Caki2 (cell line): ENCODE measurements around the gene TAF3. TPM values are rescaled to one million over a fixed set of nuclear protein-coding genes. Genes with fewer than 3 reads are reported as not detected.

Experiments
- DNase-seq: peaks from one replicate; pipeline ENCODE4 v3.0.0-alpha.2; 2015; ENCODE audit warnings: low read depth
- in situ Hi-C: cut with HindIII; loops from 2 replicates; pipeline ENCODE4 v1.10.0; 2016; ENCODE audit warnings: low sequenced_read_pairs, low pct_unique_long_range_greater_than_20kb, mixed read lengths
- total RNA-seq: library from RNA; depleted of rRNA; stranded (reverse); fragments of >200 nt; shearing (Covaris generic); gene quantifications from 2 replicates; pipeline ENCODE4 v1.2.3, GENCODE V29; 2014; ENCODE audit warnings: low replicate concordance

TAF3 gene
- total RNA-seq, 1 experiment from 2014 or later, result 1.0 TPM

DNA sequence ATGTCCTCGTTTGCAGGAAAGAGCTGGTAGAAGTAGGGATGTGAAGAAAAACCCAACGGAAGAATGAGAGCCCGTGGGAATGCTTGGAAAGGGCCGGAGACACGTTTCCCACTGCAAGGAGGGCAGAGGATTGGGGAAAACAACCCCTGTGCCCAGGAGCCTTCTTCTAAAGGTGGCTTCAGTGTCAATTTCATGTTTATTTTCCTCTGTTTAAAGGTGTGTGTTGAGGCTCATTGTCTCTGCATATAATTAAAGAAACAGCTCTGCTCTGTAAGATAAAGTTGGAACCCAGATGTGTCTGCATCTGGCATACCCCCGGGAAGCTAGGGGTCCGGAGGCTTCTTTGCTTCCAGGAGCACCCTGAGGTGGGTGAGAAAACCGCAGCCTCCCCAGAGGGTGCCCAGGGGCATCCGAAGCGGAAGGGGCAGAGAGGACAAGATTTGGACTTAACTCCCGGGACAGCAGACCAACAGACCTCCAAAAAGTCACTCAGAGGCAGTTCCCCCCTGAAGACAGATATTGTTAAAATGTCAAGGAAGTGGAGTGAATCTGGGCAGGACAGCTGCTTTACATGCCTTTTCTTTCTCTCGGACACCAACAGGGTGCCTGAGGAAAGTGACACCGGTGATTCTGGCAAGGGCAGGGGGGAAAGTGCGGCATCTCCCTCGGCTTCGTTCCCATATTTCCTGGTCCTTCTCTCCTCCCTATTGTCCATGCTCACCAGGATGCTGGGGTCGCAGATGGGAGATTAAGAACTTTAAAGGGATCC is 227.6 kb downstream of the TAF3 start:
- in situ Hi-C loops, result no loop called here

DNA sequence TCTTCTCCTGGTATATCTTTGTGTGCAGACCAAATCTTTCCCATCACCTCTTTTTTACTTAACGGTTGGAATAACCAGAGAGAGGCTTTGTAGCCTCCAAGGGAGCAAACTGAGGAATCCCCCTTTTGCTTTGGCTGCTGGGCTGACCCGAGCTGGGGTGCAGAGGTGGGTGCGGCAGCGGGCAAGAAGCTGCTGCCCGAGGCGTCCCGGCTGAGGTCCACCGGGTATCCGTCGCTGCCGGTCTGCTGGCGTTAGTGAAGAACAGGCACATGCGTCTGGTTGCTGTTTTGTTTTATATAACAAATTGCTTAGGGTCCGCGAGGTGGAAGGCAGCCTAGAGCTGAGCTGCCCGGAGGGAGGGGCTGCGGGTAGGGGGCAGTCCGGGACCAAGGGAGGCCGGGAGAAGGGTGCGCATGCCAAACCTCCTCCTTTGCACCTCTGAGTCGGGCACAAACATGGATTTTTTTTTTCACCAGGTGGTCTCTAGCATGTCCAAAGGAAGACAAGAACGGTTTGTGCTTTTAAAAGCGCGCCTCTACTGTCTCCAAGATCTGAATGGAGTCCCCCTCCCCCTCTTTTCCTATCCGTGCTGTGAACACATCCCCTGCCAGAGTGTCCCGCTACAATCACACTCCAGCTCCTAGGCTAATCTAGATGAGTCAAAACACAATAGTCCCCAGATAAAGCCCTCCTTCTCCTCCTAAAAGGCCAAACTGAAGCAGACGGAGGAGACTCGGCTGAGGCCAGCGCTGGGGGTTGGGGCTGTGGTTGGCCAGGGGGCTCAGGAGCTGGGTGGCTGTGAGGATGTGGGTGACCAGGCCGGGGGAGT is 229.4 kb downstream of the TAF3 start:
- in situ Hi-C loops, result no loop called here
- no peak for DNase-seq

More for the DNA sequence above, 227.6 kb downstream of the TAF3 start:
- no peak for DNase-seq

DNA sequence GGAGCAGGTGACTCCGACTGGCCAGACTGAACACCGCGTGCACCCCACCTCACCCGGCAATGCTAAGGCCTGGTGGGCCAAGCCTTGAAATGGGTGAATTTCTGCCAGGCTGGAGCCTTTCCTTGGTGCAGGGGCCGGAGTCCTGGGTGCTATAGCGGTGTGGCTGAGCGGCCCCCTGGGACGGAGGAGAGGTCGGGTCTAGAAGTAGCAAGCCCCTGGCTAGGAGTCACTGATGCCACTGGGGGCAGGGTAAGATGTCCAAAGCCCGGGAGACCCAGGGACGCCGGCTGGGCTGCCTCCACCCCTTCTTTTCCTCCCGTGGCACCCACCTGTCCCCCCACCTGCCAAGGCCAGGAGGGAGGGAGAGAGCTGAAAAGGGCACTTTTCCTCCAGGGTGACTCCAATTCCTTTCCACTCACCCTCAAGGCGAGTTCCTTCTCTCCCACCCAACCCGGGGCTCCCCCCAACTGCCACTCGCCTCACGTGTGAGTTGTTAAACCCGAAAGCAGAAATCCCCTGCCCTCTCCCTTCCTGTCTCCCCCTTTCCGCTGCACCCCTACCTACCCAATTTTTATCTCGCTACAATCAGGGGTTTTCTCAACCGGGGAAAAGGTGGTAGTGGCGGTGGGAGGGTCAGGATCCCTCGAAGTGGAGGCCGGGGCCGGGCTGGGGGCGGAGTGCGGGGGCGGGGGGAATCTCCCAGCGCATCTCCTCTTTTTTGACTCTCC is 230.1 kb downstream of the TAF3 start:
- in situ Hi-C loops, result no loop called here
- DNase-seq, result no peak

DNA sequence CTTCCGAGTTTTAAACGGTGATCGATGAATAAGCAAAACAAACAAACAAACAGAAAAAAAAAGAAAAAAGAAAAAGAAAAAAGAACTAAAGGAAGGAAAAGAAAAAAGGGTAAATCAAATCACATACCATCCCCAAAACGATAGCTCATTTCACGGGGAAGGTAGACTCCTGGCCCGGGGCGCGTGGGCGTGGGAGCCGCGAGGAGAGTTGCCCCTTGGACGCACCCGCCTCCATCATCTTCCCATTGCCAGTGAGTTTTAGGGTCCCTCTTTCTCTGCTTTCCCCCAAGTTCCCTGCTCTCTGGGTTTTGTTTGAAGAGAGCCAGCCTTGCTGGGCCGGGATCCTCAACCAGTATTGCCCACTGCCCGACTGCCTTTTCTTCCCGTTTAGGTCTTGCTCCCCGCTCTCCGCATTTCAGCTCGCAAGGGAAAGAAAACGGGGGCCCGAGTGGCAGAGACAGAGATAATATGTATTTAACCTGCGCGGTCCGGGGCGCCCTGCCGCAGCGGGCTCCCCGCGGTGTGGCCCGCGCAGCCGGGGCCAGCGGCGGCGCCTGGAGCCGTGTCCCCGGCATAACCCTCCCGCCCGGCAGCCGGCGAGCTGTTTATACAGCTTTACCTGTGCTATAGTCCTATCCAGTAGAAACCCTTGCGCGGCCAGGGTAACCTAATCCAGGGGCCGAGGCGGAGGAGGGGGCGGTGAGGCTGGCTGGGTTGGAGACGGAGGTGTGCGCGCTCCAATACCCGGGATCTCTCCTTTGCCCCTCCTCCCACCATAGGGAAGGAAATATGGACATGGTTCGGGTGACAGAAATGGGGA is 230.9 kb downstream of the TAF3 start:
- no peak for DNase-seq
- in situ Hi-C loops, result no loop called here

DNA sequence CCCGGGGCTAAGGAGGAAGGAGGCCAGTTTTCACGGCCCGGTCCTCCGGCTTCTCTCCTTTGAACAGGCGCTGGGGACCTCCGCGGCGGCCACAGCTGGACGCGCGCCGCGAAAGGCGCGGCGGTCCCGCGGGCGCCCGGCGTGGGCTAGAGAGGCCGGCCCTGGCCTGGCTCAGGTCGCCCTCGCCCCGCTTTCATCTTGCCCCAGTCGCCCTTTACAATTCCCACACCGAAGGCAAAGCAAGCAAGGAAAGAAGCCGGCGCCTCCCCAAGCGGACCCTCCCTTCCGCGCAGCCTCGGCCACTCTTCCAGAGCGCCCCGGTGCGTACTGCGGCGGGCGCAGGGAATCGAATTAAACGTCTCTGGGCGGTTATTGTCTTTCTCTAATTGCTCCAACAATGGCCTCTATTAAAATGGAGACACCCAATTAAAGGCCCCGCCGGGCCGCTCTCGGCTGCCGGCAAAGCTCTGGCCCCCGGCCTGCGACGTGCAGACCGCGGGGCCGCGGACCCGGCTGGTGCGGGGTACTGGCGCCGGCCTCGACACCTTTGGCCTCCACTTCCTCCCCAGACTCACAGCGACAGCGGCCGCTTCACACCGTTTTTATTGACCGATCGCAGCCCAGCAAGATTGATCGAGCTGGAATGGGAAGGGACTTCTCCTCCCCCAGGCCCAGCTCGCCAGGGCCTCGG is 231.7 kb downstream of the TAF3 start:
- in situ Hi-C loops, result no loop called here
- DNase-seq, result no peak

DNA sequence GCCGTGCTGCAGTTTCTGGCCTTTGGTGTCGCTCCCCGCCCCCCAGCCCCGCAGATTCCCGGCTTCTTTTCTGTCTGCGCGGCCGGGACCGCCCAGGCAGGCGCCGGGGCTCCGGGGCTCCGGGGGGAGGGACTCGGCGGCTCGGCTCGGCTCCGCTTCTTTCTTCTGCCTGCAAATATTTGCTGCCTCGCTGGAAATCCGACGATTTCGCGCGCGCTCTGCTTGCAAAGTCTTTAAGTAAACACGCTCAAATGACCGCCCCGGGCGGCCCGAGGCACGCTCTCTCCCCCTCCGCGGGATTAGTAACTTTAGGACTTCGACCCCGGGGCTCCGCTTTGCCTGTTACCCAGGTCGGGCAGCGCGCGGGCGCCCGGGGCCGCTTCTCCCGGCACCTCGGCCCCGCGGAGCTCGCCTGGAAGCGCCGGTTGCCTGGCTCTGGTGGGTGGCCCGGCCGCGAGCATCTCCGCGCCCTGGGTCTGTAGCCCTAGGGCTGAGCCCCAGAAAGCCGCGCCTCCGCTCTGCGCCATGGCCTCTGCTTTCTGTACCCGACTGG is 232.3 kb downstream of the TAF3 start:
- DNase-seq, result no peak
- in situ Hi-C loops, result no loop called here

DNA sequence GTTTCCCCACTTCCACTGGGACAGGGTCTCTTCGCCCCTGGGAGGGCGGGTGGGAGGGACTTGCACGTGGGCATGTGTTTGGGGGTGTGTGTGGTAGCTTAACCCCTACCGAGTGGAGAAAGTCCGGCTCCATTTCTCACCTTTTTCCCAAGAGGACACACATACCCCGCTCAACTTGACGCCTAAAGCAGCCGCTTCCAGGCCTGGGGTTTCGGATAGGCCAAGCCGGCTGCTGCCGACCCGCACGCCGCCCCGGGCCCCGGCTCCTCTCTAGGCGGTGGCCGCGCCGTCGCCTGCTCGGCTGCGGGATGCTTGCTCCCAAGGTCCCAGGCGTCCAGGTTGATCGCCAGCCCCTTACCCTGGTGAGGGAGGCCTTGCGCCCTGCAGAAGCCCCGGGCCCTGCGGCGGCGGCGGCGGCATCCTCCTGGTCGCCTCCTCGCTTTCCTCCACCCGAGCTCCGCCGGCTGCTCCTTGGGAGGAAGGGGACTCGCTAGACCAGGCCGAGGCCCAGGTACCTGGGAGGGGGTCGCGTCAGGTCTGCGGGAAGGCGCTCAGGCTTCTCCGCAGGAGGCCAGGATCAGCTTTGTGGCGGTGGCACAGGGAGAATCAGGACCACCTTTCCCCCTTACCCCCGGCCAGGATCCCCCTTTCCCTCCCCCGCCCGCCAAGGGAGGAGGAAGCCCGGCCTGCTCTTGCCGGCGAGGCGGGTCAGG is 233.0 kb downstream of the TAF3 start:
- DNase-seq, result no peak
- in situ Hi-C loops, result no loop called here

DNA sequence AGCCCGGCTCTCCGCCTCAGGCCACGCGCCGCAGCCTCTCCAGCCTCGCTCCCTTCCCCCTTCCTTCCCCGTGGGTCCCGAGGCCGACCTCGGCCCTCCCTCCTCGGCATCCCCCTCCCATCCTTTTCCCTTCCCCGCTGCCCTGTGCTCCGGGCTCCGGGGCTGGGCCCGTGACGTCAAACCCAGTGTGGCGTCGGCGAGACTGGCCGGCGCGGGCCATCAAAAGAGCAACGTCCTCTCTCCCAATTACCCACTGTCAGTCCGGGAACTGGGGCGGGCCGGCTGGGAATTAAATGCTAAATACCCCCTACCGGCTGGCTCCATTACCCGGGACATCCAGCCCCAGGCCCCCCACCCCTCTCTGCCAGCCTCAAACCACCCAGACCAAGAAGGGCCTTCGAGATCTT is 233.5 kb downstream of the TAF3 start:
- no peak for DNase-seq
- in situ Hi-C loops, result no loop called here

DNA sequence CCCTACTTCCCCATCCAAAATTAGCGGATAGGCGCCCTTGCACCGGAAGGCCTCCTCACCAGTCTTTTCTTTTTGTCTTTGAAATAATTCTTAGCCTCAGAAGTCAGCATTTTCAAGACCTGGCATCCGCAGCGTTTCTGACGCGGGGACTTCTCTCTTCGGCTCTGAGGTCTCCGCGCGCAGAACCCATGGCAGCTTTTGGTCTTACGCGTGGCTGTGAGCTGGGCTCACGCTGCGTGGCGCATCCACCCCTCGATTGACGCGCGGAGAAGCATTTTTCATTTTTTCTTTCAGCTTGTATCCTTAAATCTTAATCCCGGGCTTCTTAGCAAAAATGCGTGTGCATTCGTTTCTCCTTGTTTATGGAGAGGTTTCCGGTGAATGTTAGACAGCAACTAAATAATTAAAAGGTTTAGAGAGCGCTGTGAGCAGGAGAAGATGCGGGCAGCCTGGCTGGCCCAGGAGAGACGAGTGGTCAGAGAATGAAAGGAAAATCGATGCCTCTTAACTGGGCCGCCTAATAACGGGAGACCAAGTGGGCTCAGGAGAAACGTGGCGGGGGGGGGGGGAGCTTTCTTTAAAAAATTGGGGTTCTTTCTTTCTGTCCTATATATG is 234.1 kb downstream of the TAF3 start:
- DNase-seq, result no peak
- in situ Hi-C loops, result no loop called here

DNA sequence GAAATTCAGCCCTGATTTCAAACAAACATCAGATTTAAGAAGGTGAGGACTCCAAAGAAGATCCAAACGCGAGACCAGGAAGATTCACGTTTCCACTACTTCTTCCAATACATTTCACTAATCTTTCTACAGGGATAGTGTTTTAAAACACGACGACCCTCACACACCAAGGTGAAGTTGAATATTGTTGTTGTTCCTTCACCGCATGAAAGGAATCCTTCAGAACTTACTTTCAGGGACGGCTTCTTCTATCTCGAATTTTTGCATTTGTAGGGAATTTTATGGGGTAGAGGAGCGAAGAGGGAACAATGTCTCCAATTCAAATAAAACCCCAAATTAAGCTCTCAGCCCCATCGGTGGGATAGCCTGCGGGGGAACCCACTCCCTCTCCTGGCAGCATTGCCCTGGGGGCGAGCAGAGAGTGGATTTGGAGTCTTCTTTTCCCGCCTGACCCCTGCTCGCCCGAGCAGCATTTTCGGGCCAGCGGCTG is 234.7 kb downstream of the TAF3 start:
- in situ Hi-C loops, result no loop called here
- no peak for DNase-seq

DNA sequence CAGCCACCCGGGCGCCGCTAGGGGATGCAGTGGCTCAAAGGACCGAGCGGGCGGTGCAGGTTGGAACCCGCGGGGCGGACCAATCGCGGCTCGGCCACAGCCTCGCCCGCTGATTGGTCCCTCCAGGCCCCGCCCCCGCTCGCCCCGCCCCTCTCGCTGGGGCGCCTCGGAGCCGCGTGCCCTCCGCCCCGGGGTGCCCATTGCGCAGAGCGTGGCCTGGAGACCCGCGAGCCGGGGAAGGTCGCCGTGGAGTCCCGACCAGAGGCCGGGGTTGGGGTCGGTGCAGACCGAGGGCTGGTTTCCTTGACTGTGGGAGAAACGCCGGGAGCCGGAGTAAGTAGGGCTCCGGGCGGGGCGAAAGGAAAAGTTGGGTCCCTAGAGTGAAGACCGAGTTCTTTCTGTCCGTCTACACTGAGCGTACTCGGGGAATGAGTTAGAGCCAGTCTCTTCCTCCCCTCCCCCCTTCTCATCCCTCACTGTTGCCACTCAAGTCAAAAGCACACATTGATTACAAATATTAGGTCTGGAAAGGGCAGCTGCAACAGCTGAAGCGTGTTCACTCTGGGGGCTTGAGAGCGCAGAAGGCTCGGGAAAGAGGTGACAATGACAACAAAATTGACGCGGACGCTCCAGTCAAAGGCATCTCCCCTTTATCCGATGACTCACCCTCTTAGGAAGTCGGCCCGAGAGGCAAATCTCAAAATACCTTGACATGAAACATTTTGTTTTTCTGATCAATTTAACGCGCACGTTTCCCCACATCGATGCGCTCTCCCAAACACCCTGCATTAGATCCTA is 235.3 kb downstream of the TAF3 start:
- in situ Hi-C loops, result no loop called here
- DNase-seq, result peak; percentile 81

DNA sequence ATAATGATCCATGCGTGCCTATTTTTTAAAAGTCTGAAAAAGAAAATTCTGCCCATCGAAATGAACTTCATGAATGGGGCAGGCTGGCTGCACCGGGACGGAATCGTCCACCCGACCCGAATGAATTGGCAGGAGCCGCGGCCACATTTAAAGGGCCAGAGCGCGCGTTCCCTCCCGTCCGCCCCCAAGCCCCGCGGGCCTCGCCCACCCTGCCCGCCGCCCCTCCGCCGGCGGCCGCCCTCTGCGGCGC is 235.9 kb downstream of the TAF3 start:
- in situ Hi-C loops, result no loop called here
- DNase-seq, result no peak

DNA sequence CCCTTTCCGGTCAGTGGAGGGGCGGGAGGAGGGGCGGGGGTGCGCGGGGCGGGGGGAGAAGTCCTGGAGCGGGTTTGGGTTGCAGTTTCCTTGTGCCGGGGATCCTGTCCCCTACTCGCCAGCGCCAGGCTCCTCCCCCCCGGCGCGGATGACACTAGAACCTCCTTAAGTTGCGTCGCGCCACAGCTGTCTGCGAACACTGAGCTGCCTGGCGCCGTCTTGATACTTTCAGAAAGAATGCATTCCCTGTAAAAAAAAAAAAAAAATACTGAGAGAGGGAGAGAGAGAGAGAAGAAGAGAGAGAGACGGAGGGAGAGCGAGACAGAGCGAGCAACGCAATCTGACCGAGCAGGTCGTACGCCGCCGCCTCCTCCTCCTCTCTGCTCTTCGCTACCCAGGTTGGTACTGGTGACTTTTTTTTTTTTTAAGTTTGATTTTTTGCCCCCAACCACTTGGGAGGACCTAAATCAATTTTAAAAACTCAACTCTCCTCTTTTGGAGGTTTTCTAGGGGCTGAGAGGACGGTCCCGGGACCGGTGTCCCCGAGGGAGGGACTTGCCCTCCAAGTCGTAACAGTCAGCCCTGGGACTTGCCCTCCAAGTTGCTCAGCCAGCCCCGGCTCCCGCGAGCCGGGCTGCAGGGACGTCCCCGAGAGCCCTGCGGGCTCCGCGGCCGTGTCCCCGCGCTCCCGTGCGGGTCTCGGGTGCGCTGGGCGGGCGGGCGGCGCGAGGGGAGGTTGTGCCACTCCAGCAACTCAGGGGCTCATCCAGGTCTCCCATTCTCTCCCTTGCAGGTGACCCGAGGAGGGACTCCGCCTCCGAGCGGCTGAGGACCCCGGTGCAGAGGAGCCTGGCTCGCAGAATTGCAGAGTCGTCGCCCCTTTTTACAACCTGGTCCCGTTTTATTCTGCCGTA is 236.4 kb downstream of the TAF3 start, which contains the start of gene GATA3:
GATA3 (plus strand) TSS at position 195 of the 914 bp plus-strand sequence. CDS start 968 bp downstream, outside the sequence.
- peak; percentile 87 for DNase-seq
- in situ Hi-C loops, result no loop called here

DNA sequence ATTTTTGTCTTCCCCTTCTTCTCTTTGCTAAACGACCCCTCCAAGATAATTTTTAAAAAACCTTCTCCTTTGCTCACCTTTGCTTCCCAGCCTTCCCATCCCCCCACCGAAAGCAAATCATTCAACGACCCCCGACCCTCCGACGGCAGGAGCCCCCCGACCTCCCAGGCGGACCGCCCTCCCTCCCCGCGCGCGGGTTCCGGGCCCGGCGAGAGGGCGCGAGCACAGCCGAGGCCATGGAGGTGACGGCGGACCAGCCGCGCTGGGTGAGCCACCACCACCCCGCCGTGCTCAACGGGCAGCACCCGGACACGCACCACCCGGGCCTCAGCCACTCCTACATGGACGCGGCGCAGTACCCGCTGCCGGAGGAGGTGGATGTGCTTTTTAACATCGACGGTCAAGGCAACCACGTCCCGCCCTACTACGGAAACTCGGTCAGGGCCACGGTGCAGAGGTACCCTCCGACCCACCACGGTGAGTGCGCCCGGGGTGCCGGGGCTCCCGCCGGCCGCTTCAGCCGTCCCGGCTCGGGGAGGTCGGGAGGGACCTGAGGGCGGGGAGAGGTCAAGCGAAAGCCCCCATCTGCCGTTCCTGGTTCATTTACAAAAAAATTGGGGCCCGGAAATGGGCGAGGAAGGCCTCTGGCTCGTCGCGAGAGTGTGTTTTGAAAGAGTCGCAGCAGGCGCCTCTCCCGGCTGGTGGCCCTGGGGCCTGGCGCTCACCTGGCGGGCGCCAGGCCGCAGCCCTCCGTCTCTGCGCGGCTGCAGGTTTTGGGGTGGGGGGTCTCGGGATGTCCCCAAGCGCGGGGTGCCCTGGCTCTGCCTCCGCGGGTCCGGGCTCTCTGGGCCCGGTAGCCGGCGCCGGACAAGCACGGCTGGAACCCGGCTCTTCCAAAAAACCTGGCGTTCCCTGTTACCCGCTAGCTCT is 237.4 kb downstream of the TAF3 start:
- in situ Hi-C loops, result no loop called here

More for the DNA sequence above, 237.4 kb downstream of the TAF3 start:
- no peak for DNase-seq
